HepG2 (cell line): ENCODE data around the gene ARIH1.
"Not testable (repeated sequence)": the region's sequence is repeated elsewhere in the genome, so short reads cannot be mapped to it uniquely, and the experiment has no call there.

Source experiments
- HMGA1 ChIP-seq: sonication (generic); formaldehyde crosslinking; conservative IDR thresholded peaks from 2 replicates; pipeline ENCODE4 v1.4.0; 2020; ENCODE audit warnings: missing genetic modification reagents
- HNF4G ChIP-seq, 2 experiments: sonication (generic) in 1 of 2; formaldehyde crosslinking in 1 of 2; IDR thresholded peaks; 2 replicates each; pipeline versions ENCODE4 v1.4.0 to v1.6.1; 2011 to 2020; ENCODE audit warnings: borderline replicate concordance in 2 of 2, low read depth in 2 of 2, mild to moderate bottlenecking in 2 of 2, low read length in 1 of 2, missing genetic modification reagents in 1 of 2, moderate library complexity in 1 of 2
- PHF8 ChIP-seq: sonication (generic); formaldehyde crosslinking; IDR thresholded peaks from 2 replicates; pipeline ENCODE4 v1.5.0; 2020; ENCODE audit warnings: missing genetic modification reagents
- POLR2AphosphoS5 ChIP-seq: IDR thresholded peaks from 2 replicates; pipeline ENCODE4 v1.6.1; 2012; ENCODE audit warnings: low read depth, low read length
- RAD21 ChIP-seq: fragments of 450-650 bp; formaldehyde crosslinking; IDR thresholded peaks from 2 replicates; pipeline ENCODE4 v1.5.0; 2020; ENCODE audit warnings: mild to moderate bottlenecking
- REST ChIP-seq, 2 experiments: IDR thresholded peaks; 2 replicates each; pipeline ENCODE4 v1.6.1; 2011 to 2012; ENCODE audit warnings: low read length in 2 of 2, borderline replicate concordance in 1 of 2, low read depth in 1 of 2, mild to moderate bottlenecking in 1 of 2, moderate library complexity in 1 of 2
- SIN3B ChIP-seq: fragments of 150-350 bp; IDR thresholded peaks from 2 replicates; pipeline ENCODE4 v1.6.1; 2014; ENCODE audit warnings: low read length
- SMC3 ChIP-seq: IDR thresholded peaks from 2 replicates; pipeline ENCODE4 v1.6.1; 2011; ENCODE audit warnings: low read length, improper control_type of control experiment
- YEATS4 ChIP-seq: sonication (generic); formaldehyde crosslinking; IDR thresholded peaks from 2 replicates; pipeline ENCODE4 v1.4.0; 2020; ENCODE audit warnings: missing genetic modification reagents, borderline replicate concordance
- TF ChIP-seq, protein P1 (sequence below): sonication (generic); formaldehyde crosslinking; IDR thresholded peaks from 2 replicates; pipeline ENCODE4 v1.5.0; 2020; ENCODE audit warnings: mild to moderate bottlenecking, missing genetic modification reagents, moderate library complexity

GRCh38 chr15:72476330-72476729 is 2.2 kb downstream of the ARIH1 start:
- TF ChIP-seq REST (IDR thresholded peaks at IDR 0.05; ENCODE audit: borderline replicate concordance in 1 of 2, low read depth in 1 of 2, low read length in 2 of 2); POLR2AphosphoS5; RAD21 (CRISPR knock-in tag); SMC3; YEATS4 (CRISPR knock-in tag); PHF8 (CRISPR knock-in tag); HNF4G (IDR thresholded peaks at IDR 0.05; ENCODE audit: borderline replicate concordance, low read depth, low read length); HNF4G (CRISPR knock-in tag; IDR thresholded peaks at IDR 0.05; ENCODE audit: borderline replicate concordance, low read depth); HMGA1 (CRISPR knock-in tag); SIN3B: not testable (repeated sequence)
- TF ChIP-seq, protein P1, sequence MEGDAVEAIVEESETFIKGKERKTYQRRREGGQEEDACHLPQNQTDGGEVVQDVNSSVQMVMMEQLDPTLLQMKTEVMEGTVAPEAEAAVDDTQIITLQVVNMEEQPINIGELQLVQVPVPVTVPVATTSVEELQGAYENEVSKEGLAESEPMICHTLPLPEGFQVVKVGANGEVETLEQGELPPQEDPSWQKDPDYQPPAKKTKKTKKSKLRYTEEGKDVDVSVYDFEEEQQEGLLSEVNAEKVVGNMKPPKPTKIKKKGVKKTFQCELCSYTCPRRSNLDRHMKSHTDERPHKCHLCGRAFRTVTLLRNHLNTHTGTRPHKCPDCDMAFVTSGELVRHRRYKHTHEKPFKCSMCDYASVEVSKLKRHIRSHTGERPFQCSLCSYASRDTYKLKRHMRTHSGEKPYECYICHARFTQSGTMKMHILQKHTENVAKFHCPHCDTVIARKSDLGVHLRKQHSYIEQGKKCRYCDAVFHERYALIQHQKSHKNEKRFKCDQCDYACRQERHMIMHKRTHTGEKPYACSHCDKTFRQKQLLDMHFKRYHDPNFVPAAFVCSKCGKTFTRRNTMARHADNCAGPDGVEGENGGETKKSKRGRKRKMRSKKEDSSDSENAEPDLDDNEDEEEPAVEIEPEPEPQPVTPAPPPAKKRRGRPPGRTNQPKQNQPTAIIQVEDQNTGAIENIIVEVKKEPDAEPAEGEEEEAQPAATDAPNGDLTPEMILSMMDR (CRISPR knock-in tag) = not testable (repeated sequence)
